Sigmoid colon (tissue), 4 donors: ENCODE measurements around the gene TMEM125.

Source experiments
- CTCF ChIP-seq, 4 experiments: fragments of 450-650 bp in 3 of 4; fragments of 200-600 bp in 1 of 4; IDR thresholded peaks; one replicate each; pipeline ENCODE4 v1.5.1; 2016 to 2019; ENCODE audit warnings: antibody characterized with exemption in 4 of 4, mild to moderate bottlenecking in 3 of 4, moderate library complexity in 2 of 4
- EP300 ChIP-seq, 4 donors: sonication (generic); formaldehyde crosslinking; IDR thresholded peaks; one replicate each; pipeline ENCODE4 v1.6.1; 2017; ENCODE audit warnings: antibody characterized with exemption in 4 of 4
- POLR2A ChIP-seq, 2 donors: fragments of 450-650 bp; IDR thresholded peaks; one replicate each; pipeline ENCODE4 v1.6.1; 2016; ENCODE audit warnings: antibody characterized with exemption in 2 of 2, mild to moderate bottlenecking in 2 of 2, moderate library complexity in 2 of 2

- no peak for TF ChIP-seq CTCF (IDR thresholded peaks at IDR 0.05)
- TF ChIP-seq POLR2A (IDR thresholded peaks at IDR 0.05) = no peak
- no peak for TF ChIP-seq EP300 (IDR thresholded peaks at IDR 0.05)
Observed at GRCh38 chr1:43239484-43239883, 30.3 kb upstream of the TMEM125 start.
